Activated CD4-positive, alpha-beta memory T cell treated with anti-CD3 and anti-CD28 coated beads for 36 hours (primary cell): ENCODE results near the gene UBE2J1. TPM values are rescaled to one million over a fixed set of nuclear protein-coding genes. Genes with fewer than 3 reads are reported as not detected.

Source experiments
- CTCF ChIA-PET: fragments of 350-600 bp; sonication (Branson Sonifier 250); formaldehyde crosslinking; loops from one replicate; lab custom pipeline; 2021; ENCODE audit warnings: antibody characterized with exemption, inconsistent platforms; lab: Charles Lee
- POLR2A ChIA-PET: fragments of 350-600 bp; sonication (Branson Sonifier 250); formaldehyde crosslinking; loops from one replicate; lab custom pipeline; 2021; ENCODE audit warnings: antibody characterized with exemption; lab: Charles Lee
- DNase-seq: peaks from one replicate; pipeline ENCODE4 v3.0.0-alpha.2; 2020
- H3K27ac Mint-ChIP-seq: one replicate; pipeline ENCODE4 v1.8.0; 2021; ENCODE audit warnings: mixed read lengths
- H3K27me3 Mint-ChIP-seq: one replicate; pipeline ENCODE4 v1.8.0; 2021; ENCODE audit warnings: mixed read lengths
- H3K36me3 Mint-ChIP-seq: one replicate; pipeline ENCODE4 v1.8.0; 2021; ENCODE audit warnings: mixed read lengths
- H3K4me1 Mint-ChIP-seq: one replicate; pipeline ENCODE4 v1.8.0; 2021; ENCODE audit warnings: low read depth, mixed read lengths
- H3K4me3 Mint-ChIP-seq: one replicate; pipeline ENCODE4 v1.8.0; 2021; ENCODE audit warnings: mild to moderate bottlenecking, mixed read lengths
- H3K9me3 Mint-ChIP-seq: one replicate; pipeline ENCODE4 v1.8.0; 2021; ENCODE audit warnings: mixed read lengths
- intact Hi-C: fragments of 100-400 bp; cut with micrococcal nuclease; formaldehyde crosslinking; loops from one replicate; pipeline ENCODE4 v1.15.1; 2023
- total RNA-seq, 2 experiments: library from RNA; stranded (reverse); gene quantifications; one replicate each; pipeline ENCODE4 v1.2.3, GENCODE V29; 2021

The UBE2J1 gene
- total RNA-seq, 2 experiments from 2014 or later: 23.8 to 24.9 TPM

- H3K4me1 Mint-ChIP-seq: no peaks in the 10 kb centered on the region
- ChIA-PET POLR2A (no interaction called here), CTCF (no interaction called here)
- no peaks in the 10 kb centered on the region for H3K9me3 Mint-ChIP-seq
- H3K27me3 Mint-ChIP-seq: no peaks in the 10 kb centered on the region
- no peak overlapping the region for H3K4me3 Mint-ChIP-seq
- H3K27ac Mint-ChIP-seq: no peak overlapping the region
- intact Hi-C loops: no loop called here
- no peaks in the 10 kb centered on the region for H3K36me3 Mint-ChIP-seq
- no peak for DNase-seq
Measured at GRCh38 chr6:89286516-89286915, 66.0 kb downstream of the UBE2J1 start.

DNA sequence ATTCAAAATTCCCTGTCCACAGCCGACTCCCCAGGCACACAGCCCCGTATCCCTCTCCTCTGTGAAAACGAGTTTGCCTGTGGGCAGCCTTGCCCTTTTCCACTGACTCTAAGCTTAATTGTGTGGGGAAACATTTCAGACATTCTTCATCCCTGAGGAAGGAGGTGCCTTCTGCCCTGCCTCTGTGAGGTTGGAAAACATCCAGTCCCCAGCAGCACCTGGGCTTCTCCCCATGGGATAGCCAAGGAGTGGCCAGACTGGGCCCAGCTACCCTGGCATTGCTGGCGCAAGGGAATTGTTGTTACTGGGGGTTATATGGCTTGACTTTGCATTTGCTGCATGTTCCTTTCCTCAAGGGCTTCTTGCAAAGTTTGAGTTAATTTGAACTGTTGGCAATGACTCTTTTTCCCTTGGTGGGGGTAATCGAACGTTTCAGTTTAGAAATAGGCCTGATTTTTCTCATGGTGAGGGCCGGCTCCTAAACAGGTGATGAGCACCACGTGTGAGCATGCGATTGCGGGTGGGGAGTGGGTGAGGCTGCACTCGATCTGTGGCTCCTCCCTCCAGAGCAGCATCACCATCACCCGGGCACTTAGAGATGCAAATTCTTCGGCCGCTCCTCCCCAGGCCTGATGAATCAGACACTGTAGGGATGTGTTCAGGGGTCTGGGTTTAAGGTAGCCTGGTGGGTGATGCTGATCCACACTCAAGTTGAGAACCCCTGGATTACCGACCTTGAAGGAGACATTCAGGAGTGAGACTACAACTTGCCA lies 67.4 kb downstream of the UBE2J1 start:
- ChIA-PET POLR2A (no interaction called here), CTCF (no interaction called here)
- no peak for DNase-seq
- intact Hi-C loops: no loop called here
- no peaks in the 10 kb centered on the region for H3K9me3 Mint-ChIP-seq
- no peaks in the 10 kb centered on the region for H3K27me3 Mint-ChIP-seq
- no peak overlapping the region for H3K4me3 Mint-ChIP-seq
- no peaks in the 10 kb centered on the region for H3K4me1 Mint-ChIP-seq
- no peak overlapping the region for H3K27ac Mint-ChIP-seq
- no peaks in the 10 kb centered on the region for H3K36me3 Mint-ChIP-seq

DNA sequence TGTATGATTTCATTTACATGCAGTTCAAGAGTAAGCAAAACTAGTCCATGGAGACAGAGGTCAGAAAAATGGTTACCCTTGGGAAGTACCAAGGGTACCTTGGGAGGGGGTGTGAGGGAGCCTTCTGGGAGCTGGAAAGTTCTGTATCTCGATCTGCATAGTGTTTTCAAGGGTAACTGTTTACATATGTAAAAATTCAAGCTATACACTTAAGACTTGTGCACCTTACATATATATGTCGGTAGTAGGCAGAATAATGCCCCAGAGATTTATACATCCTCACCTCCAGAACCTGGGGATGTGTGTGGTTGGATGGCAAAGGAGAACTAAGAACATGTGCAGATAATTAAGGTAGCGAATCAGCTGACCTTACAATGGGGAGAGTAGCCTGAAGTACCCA lies 68.4 kb downstream of the UBE2J1 start:
- no peak overlapping the region for H3K4me3 Mint-ChIP-seq
- H3K9me3 Mint-ChIP-seq: no peaks in the 10 kb centered on the region
- no peak for DNase-seq
- no peaks in the 10 kb centered on the region for H3K4me1 Mint-ChIP-seq
- no peaks in the 10 kb centered on the region for H3K36me3 Mint-ChIP-seq
- ChIA-PET CTCF (interaction anchor here (1.6 to 3.4 kb wide), 2 partner anchors 7 to 88 kb away, joined by 5 to 17 read pairs; no protein-coding TSS in a partner anchor), POLR2A (no interaction called here)
- H3K27me3 Mint-ChIP-seq: no peaks in the 10 kb centered on the region
- intact Hi-C loops: no loop called here
- no peak overlapping the region for H3K27ac Mint-ChIP-seq

- intact Hi-C loops: loop anchor here (1.0 kb wide), 1 partner anchor 16 kb away; no protein-coding TSS in a partner anchor
- H3K4me3 Mint-ChIP-seq: no peak overlapping the region
Measured at GRCh38 chr6:89282749-89283148, 69.8 kb downstream of the UBE2J1 start.

GRCh38 chr6:89281779-89282246 lies 70.7 kb downstream of the UBE2J1 start:
- Mint-ChIP-seq H3K4me3 (no peak overlapping the region), H3K9me3 (no peaks in the 10 kb centered on the region), H3K36me3 (no peaks in the 10 kb centered on the region), H3K27me3 (no peaks in the 10 kb centered on the region), H3K27ac (no peak overlapping the region), H3K4me1 (no peaks in the 10 kb centered on the region)
- POLR2A ChIA-PET: interaction anchor here (1.0 kb wide), 1 partner anchor 270 kb away, joined by 3 read pairs; no protein-coding TSS in a partner anchor
- CTCF ChIA-PET: interaction anchor here (1.0 to 3.4 kb wide), 9 partner anchors 11 to 309 kb away, joined by 3 to 17 read pairs (median 5); no protein-coding TSS in a partner anchor
- intact Hi-C loops: loop anchor here (1.0 kb wide), 1 partner anchor 16 kb away; no protein-coding TSS in a partner anchor
- DNase-seq: peak; percentile 77

More at GRCh38 chr6:89282749-89283148, 69.8 kb downstream of the UBE2J1 start:
- Mint-ChIP-seq H3K36me3 (no peaks in the 10 kb centered on the region), H3K4me1 (no peaks in the 10 kb centered on the region), H3K27ac (no peak overlapping the region), H3K9me3 (no peaks in the 10 kb centered on the region), H3K27me3 (no peaks in the 10 kb centered on the region)
- CTCF ChIA-PET: interaction anchor here (1.0 to 3.4 kb wide), 7 partner anchors 9 to 310 kb away, joined by 3 to 17 read pairs (median 3); no protein-coding TSS in a partner anchor
- DNase-seq: no peak
- POLR2A ChIA-PET: no interaction called here

- Mint-ChIP-seq H3K27ac (no peak overlapping the region), H3K4me1 (no peaks in the 10 kb centered on the region), H3K4me3 (no peak overlapping the region), H3K36me3 (no peaks in the 10 kb centered on the region), H3K9me3 (no peaks in the 10 kb centered on the region), H3K27me3 (no peaks in the 10 kb centered on the region)
- ChIA-PET POLR2A (no interaction called here), CTCF (interaction anchor here (1.5 kb wide), 1 partner anchor 89 kb away, joined by 4 read pairs; no protein-coding TSS in a partner anchor)
- DNase-seq: no peak
- intact Hi-C loops: no loop called here
Measured at GRCh38 chr6:89278956-89279355, 73.6 kb downstream of the UBE2J1 start.

Other genes with a start within 250 kb of the UBE2J1 start
- under 1 TPM; 0.10 to 0.12 TPM for gene SRSF12, start 234.7 kb downstream of the UBE2J1 start, total RNA-seq
- 1 to 10 TPM; 8.4 to 8.9 TPM for gene PM20D2, start 206.7 kb downstream of the UBE2J1 start, total RNA-seq
- not detected for gene GABRR1, start 135.4 kb downstream of the UBE2J1 start, total RNA-seq
- under 1 TPM; 0.50 to 0.51 TPM for gene GABRR2, start 37.4 kb downstream of the UBE2J1 start, total RNA-seq
- 10 to 100 TPM; 15.8 to 16.4 TPM for gene RRAGD, start 59.6 kb upstream of the UBE2J1 start, total RNA-seq
- 1 to 10 TPM; 3.1 to 4.0 TPM for gene ANKRD6, start 80.4 kb upstream of the UBE2J1 start, total RNA-seq